WTC11 (cell line): Measurements from ENCODE around the gene PHAF1. TPM values are rescaled to one million over a fixed set of nuclear protein-coding genes. Genes with fewer than 3 reads are reported as not detected.

Experiments
- ATF1 ChIP-seq: sonication (generic); formaldehyde crosslinking; IDR thresholded peaks from 2 replicates; pipeline ENCODE4 v1.8.1; 2023; ENCODE audit warnings: mild to moderate bottlenecking, moderate library complexity, missing genetic modification reagents
- CBFB ChIP-seq: sonication (generic); formaldehyde crosslinking; IDR thresholded peaks from 2 replicates; pipeline ENCODE4 v1.8.1; 2022; ENCODE audit warnings: mild to moderate bottlenecking, low read depth, missing genetic modification reagents
- CREM ChIP-seq: sonication (generic); formaldehyde crosslinking; IDR thresholded peaks from 2 replicates; pipeline ENCODE4 v1.8.1; 2022; ENCODE audit warnings: mild to moderate bottlenecking, missing genetic modification reagents, moderate library complexity
- ELF4 ChIP-seq: sonication (generic); formaldehyde crosslinking; IDR thresholded peaks from 2 replicates; pipeline ENCODE4 v1.8.1; 2022; ENCODE audit warnings: low read depth, mild to moderate bottlenecking, moderate library complexity, missing genetic modification reagents
- ESRRA ChIP-seq: sonication (generic); formaldehyde crosslinking; IDR thresholded peaks from 2 replicates; pipeline ENCODE4 v1.8.1; 2022; ENCODE audit warnings: mild to moderate bottlenecking, missing genetic modification reagents, borderline replicate concordance
- GABPB1 ChIP-seq: sonication (generic); formaldehyde crosslinking; IDR thresholded peaks from 2 replicates; pipeline ENCODE4 v1.8.1; 2023; ENCODE audit warnings: mild to moderate bottlenecking, missing genetic modification reagents
- HMGA2 ChIP-seq: fragments of 250-450 bp; sonication (Bioruptor Pico); IDR thresholded peaks from 2 replicates; pipeline ENCODE4 v1.4.0; 2021; ENCODE audit warnings: mild to moderate bottlenecking, moderate library complexity
- JUN ChIP-seq: sonication (generic); formaldehyde crosslinking; IDR thresholded peaks from 2 replicates; pipeline ENCODE4 v1.8.0; 2023; ENCODE audit warnings: mild to moderate bottlenecking, missing genetic modification reagents
- RORB ChIP-seq: fragments of 250-450 bp; sonication (Bioruptor Pico); IDR thresholded peaks from 2 replicates; pipeline ENCODE4 v1.9.0; 2021; ENCODE audit warnings: mild to moderate bottlenecking
- SMAD4 ChIP-seq: sonication (generic); formaldehyde crosslinking; IDR thresholded peaks from 2 replicates; pipeline ENCODE4 v1.8.0; 2022; ENCODE audit warnings: mild to moderate bottlenecking, missing genetic modification reagents
- TP53 ChIP-seq: sonication (generic); formaldehyde crosslinking; IDR thresholded peaks from 2 replicates; pipeline ENCODE4 v1.8.1; 2023; ENCODE audit warnings: mild to moderate bottlenecking, missing genetic modification reagents
- USF2 ChIP-seq: sonication (generic); formaldehyde crosslinking; IDR thresholded peaks from 2 replicates; pipeline ENCODE4 v1.8.1; 2023; ENCODE audit warnings: mild to moderate bottlenecking, missing genetic modification reagents, moderate library complexity
- ZBTB21 ChIP-seq: sonication (generic); formaldehyde crosslinking; IDR thresholded peaks from 2 replicates; pipeline ENCODE4 v1.8.1; 2023; ENCODE audit warnings: mild to moderate bottlenecking, missing genetic modification reagents, borderline replicate concordance
- ZNF138 ChIP-seq: sonication (generic); formaldehyde crosslinking; conservative IDR thresholded peaks from 2 replicates; pipeline ENCODE4 v1.8.1; 2022; ENCODE audit warnings: mild to moderate bottlenecking, moderate library complexity, missing genetic modification reagents
- ZNF396 ChIP-seq: fragments of 250-450 bp; sonication (Bioruptor Pico); IDR thresholded peaks from 2 replicates; pipeline ENCODE4 v1.8.0; 2021; ENCODE audit warnings: mild to moderate bottlenecking, moderate library complexity, borderline replicate concordance
- ZSCAN18 ChIP-seq: fragments of 250-450 bp; sonication (Bioruptor Pico); IDR thresholded peaks from 2 replicates; pipeline ENCODE4 v2.1.2; 2022; ENCODE audit warnings: mild to moderate bottlenecking, moderate library complexity
- total RNA-seq: library from RNA; stranded (reverse); gene quantifications from 3 replicates; pipeline ENCODE4 v1.2.3, GENCODE V29; 2021
- TF ChIP-seq, protein P1 (sequence below): sonication (generic); formaldehyde crosslinking; IDR thresholded peaks from 2 replicates; pipeline ENCODE4 v1.8.0; 2023; ENCODE audit warnings: mild to moderate bottlenecking, missing genetic modification reagents
- TF ChIP-seq, protein P2 (sequence below): fragments of 250-450 bp; sonication (Bioruptor Pico); IDR thresholded peaks from 2 replicates; pipeline ENCODE4 v1.9.0; 2021; ENCODE audit warnings: moderate library complexity, mild to moderate bottlenecking, inconsistent platforms, borderline replicate concordance
- TF ChIP-seq, protein P3 (sequence below): sonication (generic); formaldehyde crosslinking; IDR thresholded peaks from 2 replicates; pipeline ENCODE4 v1.8.1; 2022; ENCODE audit warnings: mild to moderate bottlenecking, moderate library complexity, missing genetic modification reagents
- TF ChIP-seq, protein P4 (sequence below): sonication (generic); formaldehyde crosslinking; IDR thresholded peaks from 2 replicates; pipeline ENCODE4 v1.8.0; 2022; ENCODE audit warnings: missing genetic modification reagents

PHAF1 gene
- total RNA-seq, 1 experiment from 2014 or later: 18.8 TPM

GRCh38 chr16:67162506-67163163 is 52.9 kb downstream of the PHAF1 start (continued):
- TF ChIP-seq GABPB1 (CRISPR knock-in tag): no peak
- TF ChIP-seq CREM (CRISPR knock-in tag): no peak
- TF ChIP-seq, protein P1, sequence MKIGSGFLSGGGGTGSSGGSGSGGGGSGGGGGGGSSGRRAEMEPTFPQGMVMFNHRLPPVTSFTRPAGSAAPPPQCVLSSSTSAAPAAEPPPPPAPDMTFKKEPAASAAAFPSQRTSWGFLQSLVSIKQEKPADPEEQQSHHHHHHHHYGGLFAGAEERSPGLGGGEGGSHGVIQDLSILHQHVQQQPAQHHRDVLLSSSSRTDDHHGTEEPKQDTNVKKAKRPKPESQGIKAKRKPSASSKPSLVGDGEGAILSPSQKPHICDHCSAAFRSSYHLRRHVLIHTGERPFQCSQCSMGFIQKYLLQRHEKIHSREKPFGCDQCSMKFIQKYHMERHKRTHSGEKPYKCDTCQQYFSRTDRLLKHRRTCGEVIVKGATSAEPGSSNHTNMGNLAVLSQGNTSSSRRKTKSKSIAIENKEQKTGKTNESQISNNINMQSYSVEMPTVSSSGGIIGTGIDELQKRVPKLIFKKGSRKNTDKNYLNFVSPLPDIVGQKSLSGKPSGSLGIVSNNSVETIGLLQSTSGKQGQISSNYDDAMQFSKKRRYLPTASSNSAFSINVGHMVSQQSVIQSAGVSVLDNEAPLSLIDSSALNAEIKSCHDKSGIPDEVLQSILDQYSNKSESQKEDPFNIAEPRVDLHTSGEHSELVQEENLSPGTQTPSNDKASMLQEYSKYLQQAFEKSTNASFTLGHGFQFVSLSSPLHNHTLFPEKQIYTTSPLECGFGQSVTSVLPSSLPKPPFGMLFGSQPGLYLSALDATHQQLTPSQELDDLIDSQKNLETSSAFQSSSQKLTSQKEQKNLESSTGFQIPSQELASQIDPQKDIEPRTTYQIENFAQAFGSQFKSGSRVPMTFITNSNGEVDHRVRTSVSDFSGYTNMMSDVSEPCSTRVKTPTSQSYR (CRISPR knock-in tag): no peak
- TF ChIP-seq SMAD4 (CRISPR knock-in tag): no peak
- TF ChIP-seq, protein P2, sequence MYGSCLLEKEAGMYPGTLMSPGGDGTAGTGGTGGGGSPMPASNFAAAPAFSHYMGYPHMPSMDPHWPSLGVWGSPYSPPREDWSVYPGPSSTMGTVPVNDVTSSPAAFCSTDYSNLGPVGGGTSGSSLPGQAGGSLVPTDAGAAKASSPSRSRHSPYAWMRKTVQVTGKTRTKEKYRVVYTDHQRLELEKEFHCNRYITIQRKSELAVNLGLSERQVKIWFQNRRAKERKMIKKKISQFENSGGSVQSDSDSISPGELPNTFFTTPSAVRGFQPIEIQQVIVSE (CRISPR knock-in tag): no peak
- no peak for TF ChIP-seq JUN (CRISPR knock-in tag)
- TF ChIP-seq RORB (CRISPR knock-in tag): no peak
- TF ChIP-seq, protein P3, sequence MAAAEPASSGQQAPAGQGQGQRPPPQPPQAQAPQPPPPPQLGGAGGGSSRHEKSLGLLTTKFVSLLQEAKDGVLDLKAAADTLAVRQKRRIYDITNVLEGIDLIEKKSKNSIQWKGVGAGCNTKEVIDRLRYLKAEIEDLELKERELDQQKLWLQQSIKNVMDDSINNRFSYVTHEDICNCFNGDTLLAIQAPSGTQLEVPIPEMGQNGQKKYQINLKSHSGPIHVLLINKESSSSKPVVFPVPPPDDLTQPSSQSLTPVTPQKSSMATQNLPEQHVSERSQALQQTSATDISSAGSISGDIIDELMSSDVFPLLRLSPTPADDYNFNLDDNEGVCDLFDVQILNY (CRISPR knock-in tag): no peak
- no peak for TF ChIP-seq TP53 (CRISPR knock-in tag)
- no peak for TF ChIP-seq ZSCAN18
- no peak for TF ChIP-seq CBFB (CRISPR knock-in tag)
- no peak for TF ChIP-seq HMGA2 (CRISPR knock-in tag)
- TF ChIP-seq, protein P4, sequence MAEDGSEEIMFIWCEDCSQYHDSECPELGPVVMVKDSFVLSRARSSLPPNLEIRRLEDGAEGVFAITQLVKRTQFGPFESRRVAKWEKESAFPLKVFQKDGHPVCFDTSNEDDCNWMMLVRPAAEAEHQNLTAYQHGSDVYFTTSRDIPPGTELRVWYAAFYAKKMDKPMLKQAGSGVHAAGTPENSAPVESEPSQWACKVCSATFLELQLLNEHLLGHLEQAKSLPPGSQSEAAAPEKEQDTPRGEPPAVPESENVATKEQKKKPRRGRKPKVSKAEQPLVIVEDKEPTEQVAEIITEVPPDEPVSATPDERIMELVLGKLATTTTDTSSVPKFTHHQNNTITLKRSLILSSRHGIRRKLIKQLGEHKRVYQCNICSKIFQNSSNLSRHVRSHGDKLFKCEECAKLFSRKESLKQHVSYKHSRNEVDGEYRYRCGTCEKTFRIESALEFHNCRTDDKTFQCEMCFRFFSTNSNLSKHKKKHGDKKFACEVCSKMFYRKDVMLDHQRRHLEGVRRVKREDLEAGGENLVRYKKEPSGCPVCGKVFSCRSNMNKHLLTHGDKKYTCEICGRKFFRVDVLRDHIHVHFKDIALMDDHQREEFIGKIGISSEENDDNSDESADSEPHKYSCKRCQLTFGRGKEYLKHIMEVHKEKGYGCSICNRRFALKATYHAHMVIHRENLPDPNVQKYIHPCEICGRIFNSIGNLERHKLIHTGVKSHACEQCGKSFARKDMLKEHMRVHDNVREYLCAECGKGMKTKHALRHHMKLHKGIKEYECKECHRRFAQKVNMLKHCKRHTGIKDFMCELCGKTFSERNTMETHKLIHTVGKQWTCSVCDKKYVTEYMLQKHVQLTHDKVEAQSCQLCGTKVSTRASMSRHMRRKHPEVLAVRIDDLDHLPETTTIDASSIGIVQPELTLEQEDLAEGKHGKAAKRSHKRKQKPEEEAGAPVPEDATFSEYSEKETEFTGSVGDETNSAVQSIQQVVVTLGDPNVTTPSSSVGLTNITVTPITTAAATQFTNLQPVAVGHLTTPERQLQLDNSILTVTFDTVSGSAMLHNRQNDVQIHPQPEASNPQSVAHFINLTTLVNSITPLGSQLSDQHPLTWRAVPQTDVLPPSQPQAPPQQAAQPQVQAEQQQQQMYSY (CRISPR knock-in tag): peak; percentile 14; the same call in 1 of the 2 replicates
- TF ChIP-seq USF2 (CRISPR knock-in tag): no peak
- no peak for TF ChIP-seq ZNF396
- 0 out of 2 replicates have a peak, but pooled peaks have one; percentile 3 for TF ChIP-seq ESRRA
- no peak for TF ChIP-seq ZBTB21
- TF ChIP-seq ATF1 (CRISPR knock-in tag): no peak
- TF ChIP-seq ZNF138 (CRISPR knock-in tag): no peak
- TF ChIP-seq ELF4 (CRISPR knock-in tag): no peak
- TF ChIP-seq, all 79 proteins: peak for 3
